Right ventricle myocardium superior (tissue), 1 donor: ENCODE results near the gene DGKB. TPM values are rescaled to one million over a fixed set of nuclear protein-coding genes. Genes with fewer than 3 reads are reported as not detected.

Experiments
- ATAC-seq: fragments of 200-7000 bp; cut with Tn5 transposase; one replicate; pipeline ENCODE4 v1.9.1; 2020; ENCODE audit warnings: mild to moderate bottlenecking; ENCODE audit not compliant: poor library complexity
- DNase-seq: peaks from one replicate; pipeline ENCODE4 v3.0.0-alpha.2; 2020
- intact Hi-C: fragments of 100-400 bp; cut with DNase I; formaldehyde crosslinking; loops from one replicate; pipeline ENCODE4 v1.11.2; 2022
- total RNA-seq: library from RNA; stranded (reverse); fragmentation: NEBNext Ultra II Directional; extraction: Animal tissue kit (Norgen Biotek cat#: 25700); gene quantifications from one replicate; pipeline ENCODE4 v1.2.1, GENCODE V29; 2021
- donor health status: DM: no; HTN: yes; CAD: no; lungs with severe emphysema.

The DGKB gene
- total RNA-seq, 1 donor from 2014 or later = 0.30 TPM

DNA sequence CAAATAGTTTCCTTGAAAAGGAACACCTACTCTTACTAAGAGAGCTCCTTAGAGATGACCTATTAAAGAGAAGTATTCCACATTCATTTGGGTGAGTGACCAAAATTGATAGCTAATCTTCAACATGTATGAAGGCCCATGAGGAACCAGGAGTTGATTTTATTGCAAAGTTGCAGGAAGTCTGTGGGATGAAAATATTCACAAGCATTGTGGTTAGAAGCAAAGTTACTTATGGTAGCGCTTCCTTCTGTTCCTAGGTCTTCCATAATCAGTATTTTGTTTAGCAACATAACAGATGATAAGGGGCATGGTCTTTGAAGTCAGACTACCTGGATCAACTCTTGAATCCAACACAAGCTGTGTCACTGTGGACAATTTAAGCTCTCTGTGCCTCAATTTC, 164.5 kb downstream of the DGKB start:
- ATAC-seq = no peak
- intact Hi-C loops = loop anchor here (10.0 kb wide), 1 partner anchor 187 kb away; no protein-coding TSS in a partner anchor
- DNase-seq = no peak

DNA sequence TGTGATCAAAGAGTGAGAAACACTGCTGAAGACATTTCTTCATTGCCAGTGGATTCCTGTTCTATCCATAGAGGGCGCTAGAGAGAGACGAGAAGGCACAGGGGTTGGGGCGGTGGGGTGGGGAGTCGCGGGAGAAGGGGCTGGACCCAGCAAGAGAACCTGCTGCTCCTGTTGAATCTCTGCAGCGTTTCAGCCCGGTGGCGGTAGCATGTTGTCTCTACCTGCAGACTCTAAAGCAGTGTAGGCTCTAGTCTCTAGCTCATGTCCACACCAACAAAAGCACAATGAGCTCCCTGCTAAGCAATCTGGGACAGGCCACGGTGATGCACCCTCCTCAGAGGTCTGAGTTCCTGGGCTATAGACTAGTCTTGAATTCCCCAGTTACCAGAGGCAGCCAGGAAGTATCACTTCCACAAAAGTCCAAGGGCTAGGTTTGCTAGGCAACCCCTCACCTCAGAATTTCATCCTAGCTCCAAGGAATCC, 167.7 kb downstream of the DGKB start:
- intact Hi-C loops = loop anchor here (10.0 kb wide), 1 partner anchor 190 kb away; no protein-coding TSS in a partner anchor
- ATAC-seq (peak; percentile 29), DNase-seq (no peak)

DNA sequence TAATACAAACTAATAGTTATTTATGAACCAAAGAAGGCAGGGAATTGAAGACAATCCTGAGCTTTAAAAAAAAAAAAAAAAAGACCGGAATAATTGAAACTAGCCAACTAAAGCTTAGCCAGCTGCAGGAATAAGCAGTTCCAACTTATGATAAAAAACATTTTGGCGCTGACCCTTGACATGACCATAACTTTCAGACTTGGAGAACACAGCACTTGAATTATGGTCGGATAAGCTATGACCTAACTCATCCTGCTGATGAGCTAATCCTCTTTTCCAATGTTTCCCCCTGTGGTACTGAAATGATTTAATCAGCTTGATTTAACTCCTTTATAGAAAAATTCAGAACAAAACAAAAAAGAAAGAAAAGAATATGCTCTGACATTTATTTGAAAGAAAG, 181.8 kb downstream of the DGKB start:
- intact Hi-C loops = no loop called here
- DNase-seq = no peak

DNA sequence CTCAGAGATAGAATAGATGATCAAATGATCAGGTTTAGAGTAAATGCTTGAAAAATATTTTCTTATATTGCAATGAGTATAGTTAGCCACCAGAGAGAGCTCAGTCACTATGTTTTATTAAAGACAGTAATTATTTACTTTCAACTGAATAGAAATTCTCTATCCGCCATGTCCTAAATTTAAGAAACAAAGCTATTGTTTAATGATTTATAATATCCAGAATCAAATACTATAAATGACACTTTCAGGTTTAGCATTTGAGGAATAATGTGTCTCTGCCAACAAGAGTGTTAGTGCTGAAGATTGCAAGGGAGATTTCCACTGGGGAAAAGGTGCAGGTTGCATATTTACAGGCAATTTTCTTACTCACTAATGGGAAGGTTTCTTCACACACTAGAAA, 184.7 kb downstream of the DGKB start:
- intact Hi-C loops = loop anchor here (5.0 kb wide), 1 partner anchor 299 kb away; no protein-coding TSS in a partner anchor
- peak; percentile 81 for ATAC-seq

More for the DNA sequence above, 181.8 kb downstream of the DGKB start:
- peak; percentile 67 for ATAC-seq

DNA sequence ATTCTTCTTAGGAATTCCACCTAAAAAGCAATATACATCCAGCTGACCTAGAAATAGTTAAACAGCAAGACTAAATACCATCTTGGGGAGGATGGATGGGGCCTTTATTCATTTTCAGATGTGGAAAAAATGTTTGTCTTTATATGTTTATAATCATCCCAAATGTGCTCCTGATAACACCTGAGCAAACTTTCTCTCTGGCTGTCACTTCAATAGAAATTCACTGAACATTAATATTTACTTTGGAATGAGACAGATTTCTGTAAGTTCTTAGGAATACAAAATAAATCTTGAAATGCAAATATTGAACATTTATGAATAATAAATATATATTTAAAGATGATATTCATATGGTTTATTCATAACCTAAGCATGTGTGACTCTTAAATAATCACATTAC, 185.4 kb downstream of the DGKB start:
- no peak for DNase-seq
- intact Hi-C loops = loop anchor here (5.0 kb wide), 1 partner anchor 300 kb away; no protein-coding TSS in a partner anchor
- no peak for ATAC-seq

More for the DNA sequence above, 184.7 kb downstream of the DGKB start:
- no peak for DNase-seq

DNA sequence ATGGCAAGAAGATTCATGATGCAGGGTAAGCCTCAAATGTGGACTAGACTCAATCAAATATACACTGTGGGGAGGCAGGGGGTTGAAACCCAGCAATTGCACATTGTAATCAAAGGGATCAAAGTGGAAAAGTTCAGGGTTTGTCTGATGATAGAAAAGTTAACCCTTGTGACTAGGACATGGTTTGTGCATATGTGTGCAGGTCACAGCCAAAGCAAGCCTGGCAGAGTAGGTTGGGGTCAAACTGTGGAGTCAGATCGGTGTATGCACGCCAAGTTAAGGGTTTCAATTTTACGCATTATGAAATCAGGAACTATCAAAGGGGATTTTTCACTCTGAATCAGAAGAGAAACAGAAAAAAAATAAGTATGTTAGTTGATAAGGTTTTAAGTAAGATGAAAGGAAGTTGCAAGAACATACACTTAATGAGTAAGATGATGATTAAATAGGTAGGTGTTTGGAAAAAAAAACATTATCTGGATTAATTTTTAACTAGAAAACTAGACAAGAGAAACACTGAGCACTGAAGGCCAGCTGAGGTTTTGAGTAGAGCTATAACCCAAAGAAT, 188.3 kb downstream of the DGKB start:
- no peak for DNase-seq
- intact Hi-C loops = no loop called here
- ATAC-seq = no peak

DNA sequence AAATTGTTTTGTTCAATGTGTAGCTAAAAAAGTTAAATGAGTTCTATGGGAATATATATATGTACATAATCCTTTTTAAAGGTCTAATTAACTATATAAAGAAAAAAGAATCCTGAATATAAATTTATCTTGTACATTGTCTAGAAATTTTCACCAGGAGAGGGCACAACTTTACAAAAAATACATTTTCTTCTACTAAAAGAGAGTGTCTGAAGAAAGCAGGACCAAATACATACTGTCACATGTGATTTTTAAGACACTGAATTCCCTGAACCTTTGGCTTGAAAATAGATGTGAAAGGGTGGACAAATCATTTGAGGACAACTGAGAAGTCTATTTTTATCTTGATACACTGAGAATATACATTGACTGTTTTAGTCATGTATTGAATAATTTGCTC, 204.3 kb downstream of the DGKB start:
- ATAC-seq = no peak

DNA sequence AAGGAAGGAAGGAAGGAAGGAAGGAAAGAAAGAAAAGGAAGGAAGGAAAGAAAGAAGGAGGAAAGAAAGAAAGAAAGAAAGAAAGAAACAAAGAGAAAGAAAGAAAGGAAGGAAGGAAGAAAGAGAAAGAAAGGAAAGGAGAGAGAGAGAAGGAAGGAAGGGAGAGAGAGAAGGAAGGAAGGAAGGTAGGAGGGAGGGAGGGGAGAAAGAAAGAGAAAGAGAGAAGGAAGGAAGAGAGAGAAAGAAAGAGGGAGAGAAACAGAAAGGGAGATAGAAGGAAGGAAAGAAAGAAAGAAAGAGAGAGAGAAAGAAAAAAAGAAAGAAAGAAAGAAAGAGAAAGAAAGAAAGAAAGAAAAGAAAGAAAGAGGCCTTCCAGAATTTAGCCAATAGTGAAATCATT, 204.9 kb downstream of the DGKB start:
- DNase-seq = no peak
- intact Hi-C loops = no loop called here
- ATAC-seq = no peak

More for the DNA sequence above, 204.3 kb downstream of the DGKB start:
- DNase-seq = no peak
- intact Hi-C loops = no loop called here

DNA sequence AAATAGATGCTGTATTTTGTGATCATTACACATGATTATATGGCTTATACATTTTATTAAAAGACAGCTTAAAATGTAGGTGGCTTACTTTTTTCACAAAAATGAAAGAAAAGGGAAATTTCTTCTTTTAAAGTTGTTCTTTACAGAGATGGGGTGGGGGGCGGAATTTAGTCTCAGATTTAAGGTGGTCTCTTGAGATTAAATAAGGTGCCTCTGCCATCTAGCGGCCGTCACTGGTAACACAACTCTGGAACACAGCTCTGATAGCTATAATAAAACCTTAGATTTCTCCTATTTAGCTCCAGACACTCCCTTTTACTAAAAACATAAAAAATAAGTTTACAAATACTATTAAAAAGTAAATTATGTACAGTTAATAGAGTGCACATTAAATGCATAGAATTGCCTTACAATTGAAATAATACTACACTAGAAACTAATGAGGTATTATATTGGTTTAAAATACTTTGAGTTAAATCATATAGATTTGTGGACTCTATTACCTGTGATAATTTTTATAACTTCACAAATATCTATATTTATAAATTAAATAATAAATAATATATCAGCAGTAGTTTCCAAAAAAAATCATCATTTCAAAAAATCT, 210.9 kb downstream of the DGKB start:
- DNase-seq = peak; percentile 57
- ATAC-seq = no peak
- intact Hi-C loops = loop anchor here (5.0 kb wide), 1 partner anchor 1409 kb away; no protein-coding TSS in a partner anchor

DNA sequence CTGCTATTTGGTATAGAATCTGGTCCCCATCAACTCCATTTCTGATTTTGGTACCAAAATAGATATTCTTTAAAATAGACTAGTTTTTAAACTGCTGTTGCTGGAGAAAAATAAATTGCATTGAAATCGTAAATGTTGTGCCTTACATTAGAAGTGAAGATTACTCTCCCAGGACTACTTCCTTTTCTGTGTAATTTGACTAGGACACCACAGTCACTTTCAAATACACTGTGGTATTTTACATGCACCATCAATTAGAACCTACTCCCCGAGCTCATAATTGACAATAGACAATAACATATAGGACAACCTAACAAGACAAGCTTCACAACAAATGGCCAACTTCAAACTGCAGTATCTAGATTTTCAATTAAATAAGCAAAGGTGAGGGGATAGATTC, 211.5 kb downstream of the DGKB start:
- ATAC-seq (no peak), DNase-seq (no peak)
- intact Hi-C loops = loop anchor here (5.0 kb wide), 1 partner anchor 1409 kb away; no protein-coding TSS in a partner anchor

DNA sequence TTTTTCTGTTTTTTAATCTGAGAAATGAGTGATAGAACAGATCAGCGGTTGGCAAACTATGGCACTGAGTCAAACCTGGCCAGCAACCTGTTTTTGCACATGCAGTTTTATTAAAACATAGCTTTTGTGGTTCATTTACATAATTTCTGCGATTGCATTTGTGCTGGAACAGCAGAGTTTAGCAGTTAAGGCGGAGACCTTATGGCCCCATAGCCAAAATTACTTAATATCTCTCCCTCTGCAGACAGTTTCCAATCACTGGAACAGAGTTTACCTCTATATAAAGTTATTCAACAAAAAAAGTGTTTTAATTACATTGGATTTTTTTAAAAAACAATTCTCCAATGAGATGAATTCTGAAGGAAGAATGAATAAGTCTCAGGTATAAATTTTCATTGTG, 212.1 kb downstream of the DGKB start:
- intact Hi-C loops = loop anchor here (5.0 kb wide), 1 partner anchor 1408 kb away; no protein-coding TSS in a partner anchor
- no peak for DNase-seq
- no peak for ATAC-seq

DNA sequence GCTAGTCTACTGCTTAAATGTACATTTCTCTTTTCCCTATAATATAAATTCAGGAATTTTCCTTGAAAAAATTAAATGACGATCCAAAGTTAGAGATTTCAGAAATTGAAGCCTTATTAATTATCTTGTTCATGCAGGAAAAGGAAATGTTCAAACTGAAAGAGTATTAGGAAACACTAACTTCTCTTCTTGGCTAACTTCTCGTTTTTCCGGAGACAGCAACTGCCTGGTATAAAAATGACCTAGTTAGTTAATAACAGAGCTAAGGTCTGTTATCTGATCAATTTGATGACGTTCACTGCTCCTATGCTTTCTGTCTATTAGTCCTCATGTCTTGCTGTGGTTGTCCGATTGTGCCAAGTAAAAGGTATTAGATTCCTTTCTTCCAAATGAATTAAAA, 212.5 kb downstream of the DGKB start:
- intact Hi-C loops = loop anchor here (5.0 kb wide), 1 partner anchor 1408 kb away; no protein-coding TSS in a partner anchor
- DNase-seq (no peak), ATAC-seq (no peak)

DNA sequence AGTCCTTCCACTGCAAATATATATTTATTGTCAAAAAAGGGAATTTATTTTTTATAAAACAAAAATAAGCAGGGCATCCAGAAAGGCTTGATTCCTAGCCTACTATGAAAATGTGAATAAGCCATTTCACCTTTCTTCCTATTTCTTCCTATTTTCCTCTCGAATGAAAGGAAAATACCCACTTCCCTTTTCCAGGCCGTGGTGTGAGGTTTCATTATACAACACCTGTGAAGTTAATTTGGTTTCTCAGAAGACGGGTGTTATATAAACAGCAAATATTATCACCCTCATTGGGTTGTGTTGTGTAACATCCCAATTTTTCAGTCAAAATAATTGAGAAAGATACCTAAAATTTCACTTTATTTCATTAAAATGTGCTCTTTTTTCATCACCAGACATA, 214.3 kb downstream of the DGKB start:
- ATAC-seq (no peak), DNase-seq (no peak)
- intact Hi-C loops = no loop called here

DNA sequence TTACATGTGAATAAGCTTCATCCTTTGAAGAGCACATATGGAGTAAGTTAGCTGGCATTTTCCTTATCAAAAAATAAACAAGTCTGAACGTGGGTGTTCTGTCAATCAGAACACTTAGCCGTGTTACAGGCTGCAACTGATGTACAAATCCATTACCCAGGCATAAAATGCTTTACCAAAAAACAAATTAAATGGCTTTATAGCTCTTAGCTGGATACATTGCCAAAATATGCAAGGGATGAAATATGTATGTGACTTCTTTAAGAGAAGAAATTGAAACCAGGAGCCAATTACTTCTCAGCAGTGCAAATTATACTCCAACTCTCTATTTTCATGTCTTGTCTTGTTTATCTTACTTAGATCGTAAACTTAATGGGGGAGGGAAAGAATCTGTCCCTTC, 214.8 kb downstream of the DGKB start:
- no peak for ATAC-seq
- intact Hi-C loops = no loop called here
- no peak for DNase-seq

DNA sequence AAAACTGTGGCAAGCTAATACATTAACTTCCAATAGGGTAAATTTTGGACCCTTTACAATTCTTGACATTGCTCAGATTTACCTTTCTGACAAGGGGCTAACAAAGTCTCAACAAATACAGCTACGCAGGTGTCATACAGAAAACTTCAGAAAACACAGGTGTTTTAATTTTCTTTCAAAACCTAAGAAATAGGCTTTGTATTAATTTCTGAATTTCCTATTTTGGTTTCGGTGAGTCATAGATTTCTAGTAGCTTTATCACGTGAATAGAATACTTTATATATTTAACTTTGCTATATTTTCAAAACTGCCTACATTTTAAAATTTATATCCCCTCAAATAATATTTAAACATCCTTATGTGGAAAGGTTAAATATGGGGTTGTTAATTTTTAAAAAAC, 215.3 kb downstream of the DGKB start:
- intact Hi-C loops = no loop called here
- ATAC-seq = no peak
- no peak for DNase-seq

DNA sequence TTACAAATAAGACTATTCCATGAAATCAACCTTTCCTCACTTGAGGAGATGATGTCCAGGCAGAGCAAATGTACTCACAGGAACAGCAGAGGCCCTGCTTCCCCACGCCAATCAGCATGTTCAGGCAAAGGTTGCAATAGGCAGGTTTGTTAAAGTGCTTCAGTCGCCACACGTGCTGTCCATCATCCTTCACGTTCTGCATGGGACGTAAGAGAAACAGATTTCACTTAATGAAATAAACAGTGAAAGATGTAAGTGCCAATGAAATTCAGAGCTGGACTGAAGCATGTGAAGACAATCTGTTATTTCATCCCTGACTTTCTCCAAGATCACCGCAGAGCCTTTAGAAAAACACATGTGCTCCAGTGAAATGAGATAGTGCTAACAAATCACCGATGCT, 217.4 kb downstream of the DGKB start:
- no peak for ATAC-seq
- intact Hi-C loops = no loop called here
- no peak for DNase-seq

DNA sequence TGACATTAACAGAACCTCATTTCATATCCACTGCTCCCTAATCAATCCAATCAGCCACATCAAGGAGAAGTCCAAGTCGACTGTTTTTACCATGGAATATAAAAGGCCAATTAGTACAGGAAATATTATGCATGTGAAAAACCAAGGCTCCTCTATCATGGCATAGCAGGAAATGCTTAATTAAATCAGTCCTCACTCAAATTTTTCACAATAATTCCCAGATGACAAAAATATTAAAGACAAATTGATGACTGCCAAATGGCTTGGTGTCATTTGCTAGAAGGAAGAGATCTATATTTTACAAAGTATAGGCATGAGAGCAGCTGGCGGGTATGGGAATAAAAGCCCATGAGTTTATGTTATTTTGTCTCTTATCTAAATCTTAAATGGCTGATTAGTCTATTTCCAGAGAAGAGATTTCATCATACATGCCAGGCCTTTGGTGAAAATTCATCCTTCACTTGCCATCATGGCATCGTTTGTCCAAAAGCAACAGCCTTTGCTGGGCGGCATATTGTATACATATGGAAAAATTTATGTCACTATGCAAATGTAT, 219.6 kb downstream of the DGKB start:
- intact Hi-C loops = no loop called here
- no peak for ATAC-seq
- DNase-seq = no peak

DNA sequence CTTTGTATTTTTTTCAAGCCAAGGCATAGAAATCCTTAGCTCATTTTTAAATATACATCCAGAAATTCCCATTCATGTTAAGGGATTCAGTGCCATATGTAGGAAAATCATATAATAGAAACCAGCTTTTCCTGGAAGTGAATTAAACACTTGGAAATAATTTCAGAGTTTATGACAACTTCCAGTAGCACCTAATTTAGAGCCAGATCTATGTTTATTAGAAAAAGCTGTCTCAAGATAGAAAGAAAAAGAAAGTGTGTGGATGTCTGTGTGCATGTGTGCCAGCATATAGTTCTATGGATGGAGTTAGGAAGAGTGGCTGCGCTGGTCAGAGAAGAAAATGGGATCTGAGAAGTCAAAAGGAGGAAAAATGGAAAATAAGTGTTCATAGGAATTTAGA, 225.7 kb downstream of the DGKB start:
- no peak for ATAC-seq
- no peak for DNase-seq
- intact Hi-C loops = no loop called here

DNA sequence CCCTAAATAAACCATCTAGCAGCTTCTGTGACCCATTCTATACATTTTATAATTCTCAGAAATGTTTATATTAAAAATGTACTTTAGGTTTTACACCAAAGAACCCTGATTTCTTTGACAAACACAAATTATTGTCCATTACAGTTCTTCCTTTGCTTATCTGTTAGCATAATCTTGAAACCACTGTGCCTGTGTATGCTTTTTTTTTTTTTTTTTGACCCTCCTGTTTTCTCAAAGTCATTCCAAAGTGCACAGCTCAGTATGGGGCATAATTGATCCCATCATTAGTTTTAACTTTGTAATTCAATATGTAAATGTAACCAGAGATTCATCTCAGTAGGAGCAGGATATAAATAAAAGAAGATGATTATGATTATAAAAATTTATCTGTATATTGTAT, 229.3 kb downstream of the DGKB start:
- DNase-seq (no peak), ATAC-seq (no peak)
- intact Hi-C loops = no loop called here

DNA sequence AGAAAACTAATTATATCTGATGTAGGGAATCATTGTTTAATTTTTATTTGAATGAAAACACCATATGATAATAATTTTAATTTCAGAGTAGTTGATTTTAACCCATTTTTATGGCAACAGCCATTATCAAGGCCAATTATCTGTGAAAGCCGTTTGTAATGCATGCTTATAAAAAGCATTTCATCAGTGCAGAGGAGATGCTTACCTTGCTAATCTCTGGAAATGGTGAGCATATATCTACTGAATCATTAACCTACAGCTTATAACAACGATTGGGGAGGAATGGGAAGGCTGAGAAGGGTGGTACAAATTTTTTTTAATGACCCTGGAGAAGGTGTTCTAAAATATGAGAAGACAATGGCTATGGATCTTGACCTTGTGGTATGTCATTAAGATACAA, 235.6 kb downstream of the DGKB start:
- ATAC-seq = no peak
- no peak for DNase-seq
- intact Hi-C loops = no loop called here
